GDM1 (cell line): ENCODE data around the gene RCCD1.

Experiments
- DNase-seq: peaks from one replicate; lab custom pipeline; 2025; lab: John Stamatoyannopoulos, UW

RCCD1 gene

GRCh38 chr15:90967206-90967605 lies 12.5 kb downstream of the RCCD1 start:
- no peak for DNase-seq

- DNase-seq, result no peak
Observed at GRCh38 chr15:90968434-90968833, 13.8 kb downstream of the RCCD1 start.

DNA sequence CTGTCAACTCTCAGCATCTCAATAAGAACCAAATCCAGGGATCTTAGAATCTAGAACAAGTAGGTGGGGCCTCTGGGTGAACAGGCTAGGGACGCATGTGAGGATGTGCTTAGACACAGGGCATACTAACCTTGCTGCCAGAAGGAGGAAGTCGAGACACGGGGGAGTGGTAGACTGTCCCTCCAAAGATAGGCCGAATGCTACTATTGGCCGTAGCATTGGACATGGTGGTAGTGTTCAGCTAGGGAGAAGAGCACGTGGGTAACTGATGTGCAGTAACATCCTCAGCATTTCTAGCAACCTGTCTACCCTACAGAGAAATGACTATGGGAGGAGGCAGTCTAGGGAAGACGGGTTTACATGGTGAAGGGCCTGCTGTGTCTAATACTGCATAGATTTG lies 15.6 kb downstream of the RCCD1 start:
- no peak for DNase-seq

GRCh38 chr15:90972133-90972532 lies 17.4 kb downstream of the RCCD1 start:
- no peak for DNase-seq

DNA sequence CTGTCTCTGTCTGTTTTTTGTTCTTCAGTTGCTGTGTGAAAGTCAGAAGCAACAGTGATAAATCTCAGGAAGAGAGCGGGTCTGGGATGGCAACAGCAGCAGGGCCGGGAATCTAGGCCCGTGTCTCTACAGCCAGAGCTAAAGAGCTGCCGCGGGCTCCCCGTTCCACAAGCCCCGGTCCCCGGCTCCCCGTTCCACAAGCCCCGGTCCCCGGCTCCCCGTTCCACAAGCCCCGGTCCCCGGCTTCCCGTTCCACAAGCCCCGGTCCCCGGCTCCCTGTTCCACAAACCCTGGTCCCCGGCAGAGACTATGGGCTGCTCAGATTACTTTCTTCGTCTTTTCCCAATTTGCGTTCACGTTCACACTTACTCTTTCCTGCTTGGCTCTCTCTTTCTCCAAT lies 19.5 kb downstream of the RCCD1 start:
- DNase-seq, result no peak

DNA sequence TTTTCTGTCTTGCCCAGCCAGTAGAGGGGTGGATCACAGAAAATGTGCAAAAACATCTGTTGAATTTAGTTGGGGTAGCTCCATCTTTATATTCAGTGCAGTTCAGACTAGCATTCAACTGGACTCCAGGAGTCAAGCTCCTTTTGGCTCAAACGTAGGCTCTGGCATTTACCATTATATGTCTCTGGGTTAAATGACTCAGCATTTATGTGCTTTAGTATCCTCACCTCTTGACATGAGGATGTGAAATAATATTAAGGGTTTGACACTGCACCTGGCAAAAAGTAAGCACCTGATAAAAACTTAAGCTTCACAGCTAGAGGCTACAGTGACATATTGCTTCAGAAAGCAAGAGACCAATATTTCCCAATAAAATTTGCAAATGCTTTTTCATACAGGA lies 24.9 kb downstream of the RCCD1 start:
- no peak for DNase-seq

DNA sequence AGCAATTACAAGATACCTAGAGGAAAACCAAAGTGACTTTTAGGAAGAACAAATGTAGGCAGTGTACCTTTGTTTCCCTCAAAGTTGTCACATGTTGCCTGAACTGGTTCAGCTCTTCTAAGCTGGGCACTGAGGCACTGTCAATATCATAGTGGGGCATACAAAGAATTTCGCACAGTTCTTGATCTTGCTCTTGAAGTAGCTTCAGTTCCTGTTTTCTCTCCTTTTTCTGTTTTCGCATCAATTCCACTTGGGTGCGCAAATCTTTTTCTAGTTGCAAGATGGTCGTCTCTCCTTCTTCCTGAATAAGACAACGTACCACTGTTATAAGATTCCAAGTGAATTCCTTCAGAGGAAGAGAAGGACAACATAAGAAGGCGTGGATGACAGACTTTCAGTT lies 27.0 kb downstream of the RCCD1 start:
- DNase-seq, result no peak

- DNase-seq, result no peak
Observed at GRCh38 chr15:90982135-90982534, 27.5 kb downstream of the RCCD1 start.

DNA sequence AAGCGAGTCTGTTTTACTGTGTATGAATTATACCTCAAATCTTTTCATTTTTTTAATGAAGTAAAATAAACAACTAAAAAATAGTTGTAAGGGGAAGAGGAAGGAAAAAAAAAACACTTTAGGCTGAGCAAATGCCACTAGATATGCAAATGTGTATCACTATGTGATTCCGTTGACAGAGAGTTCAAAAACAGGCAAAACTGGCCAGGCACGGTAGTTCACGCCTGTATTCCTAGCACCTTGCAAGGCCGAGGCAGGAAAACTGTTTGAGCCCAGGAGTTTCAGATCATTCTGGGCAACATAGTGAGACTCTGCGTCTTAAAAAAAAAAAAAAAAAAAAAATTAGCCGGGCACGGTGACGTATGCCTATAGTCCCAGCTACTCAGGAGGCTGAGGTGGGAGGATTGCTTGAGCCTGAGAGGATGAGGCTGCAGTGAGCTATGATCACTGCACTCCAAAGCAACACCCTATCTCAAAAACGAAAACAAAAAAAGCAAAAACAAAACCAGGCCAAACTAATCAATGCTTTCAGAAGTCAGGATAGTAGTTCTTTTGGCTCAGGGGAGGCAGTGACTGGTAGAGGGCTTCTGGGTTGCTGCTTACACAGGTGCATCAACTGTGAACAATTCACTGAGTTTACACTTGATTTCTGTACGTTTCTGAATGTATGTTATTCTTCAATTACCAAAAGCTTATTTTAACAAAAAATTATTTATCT lies 32.3 kb downstream of the RCCD1 start:
- DNase-seq, result no peak

DNA sequence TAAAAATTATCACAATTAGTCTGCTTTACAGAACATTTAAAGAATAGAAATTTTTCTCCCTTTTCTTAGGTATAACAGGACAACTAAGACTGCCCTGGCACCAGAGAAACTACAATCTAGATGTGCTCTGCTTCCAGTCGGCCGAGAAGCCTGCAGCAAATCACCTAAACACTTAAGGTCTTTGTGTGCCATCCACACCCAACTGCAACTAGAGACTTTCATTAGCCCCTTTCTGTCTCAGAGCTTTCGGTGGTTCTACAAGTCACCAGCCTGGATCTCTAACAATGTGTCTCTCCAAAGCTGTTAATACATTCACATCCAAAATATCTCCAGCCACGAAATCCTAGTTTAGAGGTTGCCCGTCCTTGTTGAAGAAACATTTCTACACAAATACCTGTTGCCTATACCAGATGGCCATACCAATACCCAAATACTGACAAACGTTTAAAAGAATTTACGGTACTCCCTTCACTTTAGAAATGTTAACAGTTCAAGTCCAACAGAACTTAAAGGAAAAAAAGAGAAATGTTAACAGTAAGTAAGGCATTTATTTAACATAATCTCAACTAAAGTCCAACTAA lies 33.0 kb downstream of the RCCD1 start:
- DNase-seq, result no peak

- DNase-seq, result no peak
Observed at GRCh38 chr15:90988296-90988695, 33.6 kb downstream of the RCCD1 start.

DNA sequence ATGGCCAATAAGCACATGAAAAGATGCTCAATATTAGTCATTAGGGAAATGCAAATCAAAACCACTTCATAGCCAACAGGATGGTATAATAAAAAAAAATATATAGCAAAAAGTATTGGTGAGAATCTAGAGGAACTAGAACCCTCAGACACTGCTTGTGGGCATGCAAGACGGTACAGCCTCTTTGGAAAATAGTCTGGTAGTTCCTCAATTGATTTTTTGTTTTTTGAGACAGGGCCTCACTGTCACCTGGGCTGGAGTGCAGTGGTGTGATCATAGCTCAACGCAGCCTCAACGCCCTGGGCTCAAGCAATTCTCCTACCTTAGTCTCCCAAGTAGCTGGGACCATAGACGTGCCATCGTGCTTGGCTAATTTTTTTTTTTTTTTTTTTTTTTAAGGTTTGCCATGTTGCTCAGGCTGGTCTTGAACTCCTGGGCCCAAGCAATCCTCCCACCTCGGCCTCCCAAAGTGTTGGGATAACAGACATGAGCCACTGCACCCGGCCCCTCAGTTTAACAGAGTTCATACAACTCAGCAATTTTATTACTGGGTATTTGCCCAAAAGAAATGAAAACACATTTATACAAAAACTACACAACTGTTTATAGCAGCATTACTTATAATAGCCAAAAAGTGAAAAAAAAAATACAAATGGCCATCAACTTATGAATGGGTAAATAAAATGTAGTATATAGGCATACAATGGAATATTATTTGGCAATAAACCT lies 34.5 kb downstream of the RCCD1 start:
- no peak for DNase-seq

DNA sequence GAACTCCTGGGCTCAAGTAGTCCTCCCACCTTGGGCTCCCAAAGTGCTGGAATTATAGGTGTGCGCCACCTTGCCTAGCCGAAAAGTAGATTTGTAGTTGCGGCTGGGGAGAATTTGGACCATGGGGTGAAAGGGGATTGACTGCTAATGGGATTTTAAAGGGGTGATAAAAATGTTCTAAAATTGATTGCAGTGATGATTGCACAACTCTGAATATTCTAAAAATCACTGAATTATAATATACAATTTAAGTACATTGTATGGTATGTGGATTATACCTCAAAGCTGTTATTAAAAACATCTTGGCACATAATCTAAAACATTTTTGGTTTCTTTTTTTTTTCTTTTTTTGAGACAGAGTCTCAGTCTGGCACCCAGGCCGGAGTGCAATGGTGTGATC lies 35.8 kb downstream of the RCCD1 start:
- DNase-seq, result no peak

DNA sequence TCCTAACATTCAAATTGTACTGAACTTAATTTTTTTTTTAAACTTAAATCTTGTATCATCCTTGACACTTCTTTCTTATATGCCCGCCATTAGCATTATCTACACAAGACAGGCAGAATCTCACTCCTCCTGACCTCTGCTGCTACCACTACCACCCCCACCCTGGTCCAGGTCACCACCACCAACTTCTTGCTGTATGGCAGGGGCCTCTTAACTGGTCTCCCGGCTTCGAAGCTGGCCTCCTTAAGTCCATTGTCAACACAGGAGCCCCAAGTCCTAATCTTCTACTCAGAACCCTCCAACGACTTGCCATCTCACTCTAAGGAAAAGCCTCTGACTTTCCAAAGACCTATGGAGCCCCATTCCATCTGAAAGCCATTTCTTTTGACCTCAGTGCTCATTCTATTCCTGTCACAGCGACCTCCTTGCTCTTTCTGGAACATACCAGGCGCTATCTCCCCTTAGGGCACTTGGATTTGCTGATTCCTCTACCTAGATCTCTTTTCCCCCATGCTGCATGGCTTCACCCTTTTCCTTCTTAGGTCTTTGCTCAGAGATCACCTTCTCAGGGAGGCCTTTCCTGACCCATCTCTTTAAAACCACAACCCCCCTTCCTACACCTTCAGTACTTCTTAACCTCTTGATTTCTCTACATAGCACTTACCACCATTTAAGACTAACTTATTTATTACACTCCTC lies 37.1 kb downstream of the RCCD1 start:
- DNase-seq, result no peak

DNA sequence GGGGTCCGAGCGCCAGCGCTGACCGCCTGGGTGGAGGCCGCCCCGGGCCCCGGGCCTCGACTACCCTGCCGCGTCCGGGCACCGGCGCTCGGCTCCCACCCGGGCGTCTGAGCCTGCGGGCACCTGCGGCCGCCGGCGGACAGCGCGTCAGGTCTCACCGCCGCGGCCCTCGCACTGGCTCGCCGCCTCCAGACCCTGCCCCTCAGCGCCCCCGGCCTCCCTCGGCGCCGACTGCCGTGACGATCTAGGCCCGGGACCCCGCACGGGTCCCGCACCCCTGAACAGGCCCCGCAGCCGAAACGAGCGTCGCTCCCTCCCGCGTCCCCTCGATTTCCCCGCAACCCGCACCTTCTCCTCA lies 39.4 kb downstream of the RCCD1 start:
- DNase-seq, result no peak

DNA sequence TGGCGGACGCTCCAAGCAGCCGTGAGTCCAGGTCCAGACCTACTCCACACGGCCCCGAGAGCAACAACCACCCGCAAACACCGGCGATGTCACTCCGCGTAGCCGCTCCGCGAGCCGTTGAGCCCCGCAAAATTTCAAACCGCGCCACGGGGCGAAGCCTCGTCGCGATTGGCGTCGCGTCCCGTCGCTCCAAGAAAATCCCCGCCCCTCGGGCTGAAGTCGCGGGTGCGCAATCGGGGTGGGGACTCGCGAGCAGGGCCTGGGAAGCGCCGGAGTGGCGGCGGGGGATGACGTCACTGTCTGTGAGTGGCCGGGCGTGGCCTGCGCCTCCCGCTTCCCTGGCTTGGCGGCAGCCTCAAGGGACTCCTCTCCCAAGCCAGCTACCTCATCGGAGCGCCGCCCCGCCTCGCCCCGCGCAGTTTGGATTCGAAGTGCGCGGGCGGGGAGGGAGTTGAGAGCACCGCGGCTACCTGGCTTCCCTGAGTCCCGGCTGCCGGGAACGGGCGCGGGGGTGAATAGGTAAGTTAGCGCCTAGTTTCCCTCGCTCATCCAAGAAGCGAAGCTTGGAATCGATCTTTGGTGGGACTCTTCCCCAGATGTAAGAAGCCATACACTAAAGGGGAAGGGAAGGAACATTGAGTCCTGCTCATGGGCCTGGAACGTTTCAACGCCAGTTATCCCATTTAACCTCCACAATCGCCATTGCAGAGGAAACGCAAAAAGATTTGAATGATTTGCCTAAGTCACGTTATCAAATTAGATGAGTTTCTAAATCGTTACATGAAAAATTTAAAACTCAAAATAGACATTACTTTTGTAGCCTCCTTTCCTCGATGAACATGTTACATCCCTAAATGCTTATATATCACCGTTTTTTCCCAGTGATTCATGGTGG lies 40.0 kb downstream of the RCCD1 start, which contains the start of gene PRC1:
Gene PRC1, minus strand, starts transcription at position 119 of the 895 bp plus-strand sequence. Its CDS starts 118 bp downstream, at position 1.
- peak; percentile 98 for DNase-seq

DNA sequence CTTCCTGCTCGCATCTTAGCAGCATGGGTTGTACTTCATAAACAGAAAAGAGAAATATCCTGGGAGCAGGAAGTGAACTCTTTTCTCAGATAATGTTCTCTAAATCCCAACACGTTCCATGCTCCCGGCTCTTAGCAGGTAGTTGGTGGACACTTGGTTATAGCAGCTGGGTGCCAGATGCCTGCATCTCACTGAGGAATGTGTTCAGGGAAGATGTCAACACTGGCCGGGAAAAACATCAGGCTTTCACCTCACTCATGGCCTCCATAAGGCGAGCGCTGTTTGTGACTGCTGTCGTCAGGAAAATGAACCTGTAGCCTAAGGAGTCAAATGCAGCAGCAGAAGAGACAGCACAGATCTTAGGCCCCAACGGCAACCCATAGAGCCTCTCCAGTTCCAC lies 44.1 kb downstream of the RCCD1 start:
- DNase-seq, result no peak

GRCh38 chr15:91001209-91001608 lies 46.5 kb downstream of the RCCD1 start:
- DNase-seq, result no peak

GRCh38 chr15:91007266-91007665 lies 52.6 kb downstream of the RCCD1 start:
- DNase-seq, result no peak
